ENCODE measurements around the gene TMOD2.

The TMOD2 gene

GRCh38 chr15:51736751-51737521 is 14.5 kb upstream of the TMOD2 start:
- DNase-seq = no peak

GRCh38 chr15:51737522-51738305 is 13.7 kb upstream of the TMOD2 start, which contains the start of gene LYSMD2:
Gene LYSMD2 (minus strand): TSS chr15:51737655. CDS start chr15:51737622, 33 bp downstream.
- DNase-seq = no peak

- no peak for DNase-seq
These were observed 12.8 kb upstream of the TMOD2 start for GRCh38 chr15:51738553-51738952.

- no peak for DNase-seq
These were observed 12.2 kb upstream of the TMOD2 start for GRCh38 chr15:51739061-51739712.

- DNase-seq = no peak
These were observed 2.1 kb upstream of the TMOD2 start for GRCh38 chr15:51749307-51749706.

- no peak for DNase-seq
These were observed 1.2 kb upstream of the TMOD2 start for GRCh38 chr15:51750186-51750585.

GRCh38 chr15:51751697-51752683 is 593 bp downstream of the TMOD2 start:
- DNase-seq = no peak

- no peak for DNase-seq
These were observed 1.5 kb downstream of the TMOD2 start for GRCh38 chr15:51752888-51753287.

- no peak for DNase-seq
These were observed 2.9 kb downstream of the TMOD2 start for GRCh38 chr15:51754267-51754666.

GRCh38 chr15:51755790-51756189 is 4.4 kb downstream of the TMOD2 start:
- no peak for DNase-seq

- no peak for DNase-seq
These were observed 5.1 kb downstream of the TMOD2 start for GRCh38 chr15:51756482-51756881.

- DNase-seq = no peak
These were observed 6.1 kb downstream of the TMOD2 start for GRCh38 chr15:51757450-51757849.

- DNase-seq = no peak
These were observed 7.2 kb downstream of the TMOD2 start for GRCh38 chr15:51758645-51759044.

- DNase-seq = no peak
These were observed 8.2 kb downstream of the TMOD2 start for GRCh38 chr15:51759557-51760070.

GRCh38 chr15:51760805-51761204 is 9.4 kb downstream of the TMOD2 start:
- DNase-seq = no peak

GRCh38 chr15:51765751-51766150 is 14.4 kb downstream of the TMOD2 start:
- DNase-seq = no peak

GRCh38 chr15:51766341-51766740 is 14.9 kb downstream of the TMOD2 start:
- no peak for DNase-seq

- no peak for DNase-seq
These were observed 16.6 kb downstream of the TMOD2 start for GRCh38 chr15:51768018-51768417.

GRCh38 chr15:51770902-51771301 is 19.5 kb downstream of the TMOD2 start:
- no peak for DNase-seq

GRCh38 chr15:51771773-51772172 is 20.4 kb downstream of the TMOD2 start:
- peak; percentile 83 for DNase-seq

GRCh38 chr15:51774916-51775315 is 23.5 kb downstream of the TMOD2 start:
- no peak for DNase-seq
